Liver (tissue), 9 donors: ENCODE results near the gene NRSN2. TPM values are rescaled to one million over a fixed set of nuclear protein-coding genes. Genes with fewer than 3 reads are reported as not detected.

Experiments used
- DNase-seq: peaks from one replicate; pipeline ENCODE4 v3.0.0-alpha.2; 2017; ENCODE audit warnings: low spot score
- H3K27ac ChIP-seq, 2 donors: one replicate each; pipeline ENCODE4 v1.7.0; 2013; ENCODE audit warnings: inconsistent platforms in 2 of 2, low read length in 2 of 2, control low read depth in 1 of 2, low read depth in 1 of 2, mild to moderate bottlenecking in 1 of 2
- H3K27me3 ChIP-seq, 4 donors: one replicate each; pipeline versions ENCODE4 v1.6.1 to v1.7.0; 2013; ENCODE audit warnings: low read length in 3 of 4, inconsistent platforms in 1 of 4, mild to moderate bottlenecking in 1 of 4, moderate library complexity in 1 of 4; ENCODE audit not compliant: control insufficient read depth in 4 of 4, insufficient read depth in 4 of 4
- H3K36me3 ChIP-seq, 4 donors: one replicate each; pipeline versions ENCODE4 v1.6.1 to v1.7.0; 2013; ENCODE audit warnings: low read length in 3 of 4, mild to moderate bottlenecking in 3 of 4, low read depth in 1 of 4, moderate library complexity in 1 of 4; ENCODE audit not compliant: control insufficient read depth in 4 of 4, insufficient read depth in 3 of 4
- H3K4me1 ChIP-seq, 4 donors: one replicate each; pipeline versions ENCODE4 v1.6.1 to v1.7.0; 2013; ENCODE audit warnings: low read length in 3 of 4, mild to moderate bottlenecking in 3 of 4, moderate library complexity in 1 of 4; ENCODE audit not compliant: control insufficient read depth in 4 of 4, insufficient read depth in 4 of 4
- H3K4me3 ChIP-seq, 3 donors: one replicate each; pipeline versions ENCODE4 v1.6.1 to v1.7.0; 2013; ENCODE audit warnings: low read length in 3 of 3, control low read depth in 1 of 3, low read depth in 1 of 3, mild to moderate bottlenecking in 1 of 3
- H3K9ac ChIP-seq, 2 donors: one replicate each; pipeline ENCODE4 v1.7.0; 2013; ENCODE audit warnings: low read length in 2 of 2, mild to moderate bottlenecking in 2 of 2, moderate library complexity in 2 of 2, control low read depth in 1 of 2, low read depth in 1 of 2
- H3K9me3 ChIP-seq, 4 donors: one replicate each; pipeline versions ENCODE4 v1.6.1 to v1.7.0; 2013; ENCODE audit warnings: low read length in 3 of 4; ENCODE audit not compliant: control insufficient read depth in 4 of 4
- ATF3 ChIP-seq: IDR thresholded peaks from 2 replicates; pipeline ENCODE4 v1.6.1; 2016; ENCODE audit warnings: antibody characterized with exemption
- EGR1 ChIP-seq, 2 donors: IDR thresholded peaks; 2 replicates each; pipeline ENCODE4 v1.6.1; 2016 to 2018; ENCODE audit warnings: antibody characterized with exemption in 2 of 2, low read depth in 2 of 2
- FOXA1 ChIP-seq: IDR thresholded peaks from 2 replicates; pipeline ENCODE4 v1.6.1; 2016; ENCODE audit warnings: antibody characterized with exemption
- FOXA2 ChIP-seq: IDR thresholded peaks from 2 replicates; pipeline ENCODE4 v1.6.1; 2016; ENCODE audit warnings: antibody characterized with exemption
- GABPA ChIP-seq, 2 donors: IDR thresholded peaks in 1 of 2; conservative IDR thresholded peaks in 1 of 2; 2 replicates each; pipeline ENCODE4 v1.6.1; 2016; ENCODE audit warnings: antibody characterized with exemption in 2 of 2, mild to moderate bottlenecking in 1 of 2, moderate library complexity in 1 of 2
- HNF4A ChIP-seq, 2 donors: conservative IDR thresholded peaks; 2 replicates each; pipeline ENCODE4 v1.6.1; 2016; ENCODE audit warnings: antibody characterized with exemption in 2 of 2, mild to moderate bottlenecking in 2 of 2
- HNF4G ChIP-seq: IDR thresholded peaks from 2 replicates; pipeline ENCODE4 v1.6.1; 2016; ENCODE audit warnings: antibody characterized with exemption
- JUND ChIP-seq, 2 donors: IDR thresholded peaks; 2 replicates each; pipeline ENCODE4 v1.6.1; 2016; ENCODE audit warnings: antibody characterized with exemption in 2 of 2
- NR2F2 ChIP-seq: IDR thresholded peaks from 2 replicates; pipeline ENCODE4 v1.6.1; 2016; ENCODE audit warnings: antibody characterized with exemption
- RAD21 ChIP-seq, 2 donors: IDR thresholded peaks; 2 replicates each; pipeline ENCODE4 v1.6.1; 2016; ENCODE audit warnings: antibody characterized with exemption in 2 of 2, mild to moderate bottlenecking in 2 of 2
- REST ChIP-seq: IDR thresholded peaks from 2 replicates; pipeline ENCODE4 v1.6.1; 2016; ENCODE audit warnings: antibody characterized with exemption, mild to moderate bottlenecking
- RXRA ChIP-seq, 2 donors: IDR thresholded peaks; 2 replicates each; pipeline ENCODE4 v1.6.1; 2017 to 2018; ENCODE audit warnings: antibody characterized with exemption in 2 of 2, mild to moderate bottlenecking in 1 of 2
- SP1 ChIP-seq: IDR thresholded peaks from 2 replicates; pipeline ENCODE4 v1.6.1; 2018; ENCODE audit warnings: antibody characterized with exemption, mild to moderate bottlenecking
- TAF1 ChIP-seq: conservative IDR thresholded peaks from 2 replicates; pipeline ENCODE4 v1.6.1; 2016; ENCODE audit warnings: antibody characterized with exemption, mild to moderate bottlenecking
- YY1 ChIP-seq: IDR thresholded peaks from 2 replicates; pipeline ENCODE4 v1.6.1; 2016; ENCODE audit warnings: antibody characterized with exemption, mild to moderate bottlenecking
- WGBS: extraction: QIAGEN DNeasy Blood & Tissue Kit; methylation state at CpG from one replicate; pipeline ENCODE4 v1.1.7; 2013; 5-methylcytosine and 5-hydroxymethylcytosine counted together
- polyA plus RNA-seq, 2 donors: library from polyadenylated mRNA; stranded (reverse) in 1 of 2; unstranded in 1 of 2; fragments of 200-250 nt in 1 of 2; fragments of >200 nt in 1 of 2; fragmentation: Nextera tagmentation in 1 of 2; extraction: Ambion mirVana in 1 of 2; gene quantifications; one replicate each; pipeline versions ENCODE4 v1.2.1 to v1.2.3, GENCODE V29; 2013 to 2015
- total RNA-seq, 2 donors: library from RNA; depleted of rRNA; stranded (reverse); fragments of >200 nt; gene quantifications; one replicate each; pipeline ENCODE4 v1.2.3, GENCODE V29; 2014
- TF ChIP-seq, protein P1 (sequence below): IDR thresholded peaks from 2 replicates; pipeline ENCODE4 v1.6.1; 2016; ENCODE audit warnings: antibody characterized with exemption
- TF ChIP-seq, protein P2 (sequence below): fragments of 150-350 bp; IDR thresholded peaks from 2 replicates; pipeline ENCODE4 v1.5.1; 2017; ENCODE audit warnings: improper control_type of control experiment, low read depth, low read length; ENCODE audit not compliant: missing input control
- donor health status: healthy.
- donor health status: healthy.
- donor health status: healthy.
- donor health status: healthy.
- donor health status: healthy.

Gene NRSN2
- total and polyA plus RNA-seq, 4 donors: 1.9 to 12.0 (median 4.7) TPM

- Histone ChIP-seq H3K4me1 (peaks cover 6 to 26% (median 20%) of the 10 kb centered on the region in 4 donors), H3K36me3 (no peaks in the 10 kb centered on the region), H3K4me3 (no peak overlapping the region), H3K9me3 (no peaks in the 10 kb centered on the region), H3K27me3 (no peaks in the 10 kb centered on the region), H3K9ac (no peak overlapping the region), H3K27ac (no peak overlapping the region)
- DNase-seq: no peak
- TF ChIP-seq RXRA (IDR thresholded peaks at IDR 0.05) (peak in 1 of 2 donors; percentile 24), HNF4A (conservative IDR thresholded peaks at IDR 0.05) (peak; percentile 31 to 43), RAD21 (IDR thresholded peaks at IDR 0.05) (peak in 1 of 2 donors; percentile 21), HNF4G (no peak), FOXA2 (no peak), SP1 (peak; percentile 38)
- 56% methylated on average over 7 of the region's 7 CpGs for WGBS
Observed at GRCh38 chr20:366041-366718, 19.3 kb downstream of the NRSN2 start.

DNA sequence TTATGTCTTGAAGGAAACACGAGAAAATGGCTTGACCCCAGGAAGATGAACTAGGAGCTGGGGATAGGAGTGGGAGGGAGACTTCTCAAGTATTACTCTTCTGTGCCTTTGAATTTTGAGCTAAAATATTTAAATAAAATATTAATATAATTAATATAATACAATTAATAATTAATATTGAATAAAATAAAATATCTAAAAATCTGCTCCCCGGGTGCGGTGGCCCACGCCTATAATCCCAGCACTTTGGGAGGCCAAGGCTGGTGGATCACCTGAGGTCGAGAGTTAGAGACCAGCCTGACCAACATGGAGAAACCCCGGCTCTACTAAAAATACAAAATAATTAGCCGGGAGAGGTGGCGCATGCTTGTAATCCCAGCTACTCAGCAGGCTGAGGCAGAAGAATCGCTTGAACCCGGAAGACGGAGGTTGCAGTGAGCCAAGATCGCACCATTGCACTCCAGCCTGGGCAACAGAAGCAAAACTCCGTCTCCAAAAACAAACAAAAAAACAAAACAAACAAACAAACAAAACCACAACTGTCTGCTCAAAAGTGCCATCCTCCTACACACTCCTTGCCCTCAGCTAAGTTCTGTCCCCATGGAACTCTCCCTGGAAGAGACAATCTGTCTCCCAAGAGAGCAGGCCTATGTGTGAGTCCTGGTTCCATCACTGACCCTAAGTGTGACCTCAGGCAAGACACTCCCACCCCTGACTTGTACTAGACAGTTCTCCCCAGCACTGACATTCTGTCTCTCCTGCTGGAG lies 20.0 kb downstream of the NRSN2 start:
- no peak overlapping the region for H3K4me3 ChIP-seq
- no peaks in the 10 kb centered on the region for H3K27me3 ChIP-seq
- no peak overlapping the region for H3K9ac ChIP-seq
- TF ChIP-seq REST (no peak), GABPA (IDR thresholded peaks at IDR 0.05 in 1 of 2, conservative IDR thresholded peaks at IDR 0.05 in 1 of 2) (no peak), RAD21 (IDR thresholded peaks at IDR 0.05) (no peak), JUND (IDR thresholded peaks at IDR 0.05) (no peak), ATF3 (no peak), NR2F2 (no peak), TAF1 (no peak), HNF4G (no peak), FOXA2 (no peak), HNF4A (conservative IDR thresholded peaks at IDR 0.05) (no peak), EGR1 (IDR thresholded peaks at IDR 0.05; ENCODE audit: low read depth in 2 of 2) (no peak), YY1 (no peak), SP1 (no peak), FOXA1 (no peak)
- TF ChIP-seq, protein P1, sequence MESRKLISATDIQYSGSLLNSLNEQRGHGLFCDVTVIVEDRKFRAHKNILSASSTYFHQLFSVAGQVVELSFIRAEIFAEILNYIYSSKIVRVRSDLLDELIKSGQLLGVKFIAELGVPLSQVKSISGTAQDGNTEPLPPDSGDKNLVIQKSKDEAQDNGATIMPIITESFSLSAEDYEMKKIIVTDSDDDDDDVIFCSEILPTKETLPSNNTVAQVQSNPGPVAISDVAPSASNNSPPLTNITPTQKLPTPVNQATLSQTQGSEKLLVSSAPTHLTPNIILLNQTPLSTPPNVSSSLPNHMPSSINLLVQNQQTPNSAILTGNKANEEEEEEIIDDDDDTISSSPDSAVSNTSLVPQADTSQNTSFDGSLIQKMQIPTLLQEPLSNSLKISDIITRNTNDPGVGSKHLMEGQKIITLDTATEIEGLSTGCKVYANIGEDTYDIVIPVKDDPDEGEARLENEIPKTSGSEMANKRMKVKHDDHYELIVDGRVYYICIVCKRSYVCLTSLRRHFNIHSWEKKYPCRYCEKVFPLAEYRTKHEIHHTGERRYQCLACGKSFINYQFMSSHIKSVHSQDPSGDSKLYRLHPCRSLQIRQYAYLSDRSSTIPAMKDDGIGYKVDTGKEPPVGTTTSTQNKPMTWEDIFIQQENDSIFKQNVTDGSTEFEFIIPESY: no peak
- TF ChIP-seq, protein P2, sequence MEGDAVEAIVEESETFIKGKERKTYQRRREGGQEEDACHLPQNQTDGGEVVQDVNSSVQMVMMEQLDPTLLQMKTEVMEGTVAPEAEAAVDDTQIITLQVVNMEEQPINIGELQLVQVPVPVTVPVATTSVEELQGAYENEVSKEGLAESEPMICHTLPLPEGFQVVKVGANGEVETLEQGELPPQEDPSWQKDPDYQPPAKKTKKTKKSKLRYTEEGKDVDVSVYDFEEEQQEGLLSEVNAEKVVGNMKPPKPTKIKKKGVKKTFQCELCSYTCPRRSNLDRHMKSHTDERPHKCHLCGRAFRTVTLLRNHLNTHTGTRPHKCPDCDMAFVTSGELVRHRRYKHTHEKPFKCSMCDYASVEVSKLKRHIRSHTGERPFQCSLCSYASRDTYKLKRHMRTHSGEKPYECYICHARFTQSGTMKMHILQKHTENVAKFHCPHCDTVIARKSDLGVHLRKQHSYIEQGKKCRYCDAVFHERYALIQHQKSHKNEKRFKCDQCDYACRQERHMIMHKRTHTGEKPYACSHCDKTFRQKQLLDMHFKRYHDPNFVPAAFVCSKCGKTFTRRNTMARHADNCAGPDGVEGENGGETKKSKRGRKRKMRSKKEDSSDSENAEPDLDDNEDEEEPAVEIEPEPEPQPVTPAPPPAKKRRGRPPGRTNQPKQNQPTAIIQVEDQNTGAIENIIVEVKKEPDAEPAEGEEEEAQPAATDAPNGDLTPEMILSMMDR: no peak
- H3K36me3 ChIP-seq: no peaks in the 10 kb centered on the region
- DNase-seq: no peak
- H3K27ac ChIP-seq: no peak overlapping the region
- no peaks in the 10 kb centered on the region for H3K9me3 ChIP-seq
- WGBS: 88% methylated on average over 13 of the region's 13 CpGs
- peaks cover 6 to 32% (median 27%) of the 10 kb centered on the region in 4 donors for H3K4me1 ChIP-seq
